GM19467 (cell line): ENCODE data around the gene C10orf71.
A peak's percentile ranks its signal among the peaks of the same experiment; 100 is the strongest.

Experiments used
- ATAC-seq: cut with Tn5 transposase; IDR thresholded peaks from one replicate; pipeline ENCODE4 v1.9.1; 2021; ENCODE audit warnings: mild to moderate bottlenecking, moderate library complexity; ENCODE audit not compliant: unreplicated experiment

The C10orf71 gene

DNA sequence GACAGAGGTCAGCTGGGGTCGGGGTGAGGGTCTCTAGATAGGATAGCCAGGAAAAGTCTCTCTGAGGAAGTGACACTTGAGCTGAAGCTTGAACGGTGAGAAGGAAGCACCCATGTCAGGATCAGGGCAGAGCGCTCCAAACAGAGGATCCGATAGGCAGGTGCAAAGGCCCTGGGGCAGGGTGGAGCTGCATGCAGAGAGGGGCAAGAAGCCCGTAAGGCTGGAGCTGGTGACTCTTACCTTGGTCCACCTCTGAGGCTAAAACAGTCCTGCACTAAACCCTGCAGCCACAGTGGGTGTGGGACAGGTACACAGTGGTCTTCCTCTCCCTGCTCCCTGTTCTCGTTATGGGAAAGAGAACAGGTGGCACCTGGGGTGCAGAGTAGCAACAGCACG lies 5.8 kb upstream of the C10orf71 start:
- no peak for ATAC-seq

GRCh38 chr10:49294731-49295130 lies 4.2 kb upstream of the C10orf71 start:
- no peak for ATAC-seq

GRCh38 chr10:49295297-49295696 lies 3.7 kb upstream of the C10orf71 start:
- ATAC-seq = no peak

GRCh38 chr10:49296382-49296781 lies 2.6 kb upstream of the C10orf71 start:
- no peak for ATAC-seq

DNA sequence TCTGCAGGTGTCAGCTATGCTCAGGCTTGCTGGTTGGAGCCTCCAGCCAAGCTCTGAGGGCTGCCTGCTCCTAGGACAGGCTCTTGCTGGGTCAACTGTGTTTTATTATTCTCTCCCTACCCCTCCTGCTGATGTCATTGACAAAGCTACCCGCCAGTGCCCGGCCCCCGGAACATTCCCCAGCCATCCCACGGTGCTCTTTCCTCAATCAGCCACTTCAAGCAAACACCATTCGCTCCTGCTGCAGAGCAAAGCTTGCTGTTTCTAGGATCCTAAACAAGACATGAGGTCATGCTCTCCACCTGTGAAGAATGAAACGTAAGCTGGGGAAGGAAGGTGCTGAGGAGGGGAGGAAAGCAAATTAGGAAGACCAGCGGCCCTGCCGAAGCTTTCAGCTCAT lies 2.1 kb upstream of the C10orf71 start:
- no peak for ATAC-seq

DNA sequence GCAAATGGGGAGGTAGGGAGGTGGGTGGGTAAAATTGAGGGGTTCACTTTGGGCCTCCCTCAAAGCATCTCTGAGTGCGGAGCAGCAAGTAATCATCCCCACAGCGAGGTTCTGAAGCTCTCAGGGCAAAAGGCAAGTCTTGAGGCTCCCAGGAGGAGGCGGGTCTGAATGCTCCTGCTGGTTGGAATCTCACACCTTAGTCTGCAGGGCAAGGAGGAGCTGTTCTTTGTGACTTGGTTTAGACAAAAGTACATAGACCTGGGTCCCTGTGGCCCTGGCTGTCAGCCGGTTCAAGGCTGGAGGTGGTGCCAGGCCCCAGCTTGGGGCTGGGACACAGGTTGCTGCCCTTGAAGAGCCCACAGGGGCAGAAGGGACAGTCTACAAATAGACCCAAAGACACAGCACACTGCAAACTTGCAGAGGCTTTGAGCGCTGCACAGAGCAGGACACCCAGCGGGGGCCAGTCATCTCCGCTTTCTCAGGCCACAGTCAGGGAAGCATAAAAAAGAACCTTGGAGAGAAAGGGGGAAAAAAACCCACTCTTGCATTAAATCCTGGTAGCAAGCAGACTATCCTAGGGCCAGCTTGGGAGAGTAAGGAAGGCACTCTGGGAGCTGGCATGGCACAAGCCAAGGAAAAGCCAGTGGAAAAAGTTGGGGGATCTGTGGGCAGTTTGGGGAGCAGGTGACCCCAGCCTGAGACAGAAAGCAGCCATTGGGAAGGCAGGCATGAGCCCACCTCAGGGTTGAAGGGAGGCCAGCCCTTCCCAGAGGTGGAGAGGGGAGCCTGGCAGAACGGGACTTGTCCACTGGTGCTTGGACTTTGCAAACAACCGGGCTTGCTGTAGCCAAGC lies 926 bp upstream of the C10orf71 start:
- ATAC-seq = no peak

DNA sequence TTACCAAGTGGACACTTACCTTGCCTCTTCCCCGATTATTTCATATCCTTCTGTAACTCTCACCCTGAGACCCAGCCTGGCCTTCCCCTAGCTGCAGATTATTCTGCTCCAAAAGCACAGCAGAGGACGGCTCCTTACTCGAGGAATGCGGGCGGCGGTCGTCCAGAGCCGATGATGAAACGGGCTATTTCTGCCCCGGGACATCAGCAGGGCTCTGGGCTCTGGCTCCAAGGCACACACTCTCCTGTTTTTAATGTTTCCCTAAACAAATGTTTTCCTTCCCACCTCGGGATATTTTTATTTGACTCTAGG lies 343 bp upstream of the C10orf71 start:
- ATAC-seq = no peak

DNA sequence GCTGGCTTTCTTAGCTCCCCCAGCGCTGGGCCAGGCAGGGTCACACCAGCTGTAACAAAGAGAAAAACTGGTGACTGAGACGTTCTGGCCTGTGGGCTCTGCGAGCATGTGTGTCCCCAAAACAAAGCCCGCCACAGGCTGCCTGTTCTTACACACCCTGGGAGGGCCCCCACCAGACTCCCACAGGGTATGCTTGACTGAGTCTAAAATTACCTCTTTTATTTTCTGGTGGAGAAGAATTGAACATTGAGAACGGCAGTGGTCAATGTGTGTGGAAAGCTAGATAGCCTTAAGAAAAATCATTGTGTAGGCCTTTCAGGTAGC lies 808 bp downstream of the C10orf71 start:
- ATAC-seq = peak; percentile 71

- ATAC-seq = peak; percentile 52
Observed at GRCh38 chr10:49300140-49300974, 1.4 kb downstream of the C10orf71 start.

DNA sequence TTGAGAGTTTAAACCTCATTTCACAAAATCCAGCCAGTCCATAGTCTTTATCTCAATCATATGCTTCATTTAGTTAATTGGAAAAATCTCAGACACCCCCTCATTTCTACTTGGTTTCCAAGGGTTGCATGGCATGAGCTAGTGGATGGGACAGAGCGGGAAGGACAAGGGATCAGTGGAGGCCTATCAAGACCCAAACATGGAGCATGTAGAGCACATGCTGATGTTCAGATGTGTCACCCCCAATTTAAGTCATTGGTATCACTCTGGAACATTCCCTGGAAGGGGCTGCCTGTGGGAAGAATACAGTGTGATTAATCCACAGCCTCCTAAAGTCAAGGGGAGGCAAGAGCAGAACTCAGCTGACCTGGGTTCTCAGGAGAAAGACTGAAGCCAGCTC lies 2.3 kb downstream of the C10orf71 start:
- no peak for ATAC-seq

DNA sequence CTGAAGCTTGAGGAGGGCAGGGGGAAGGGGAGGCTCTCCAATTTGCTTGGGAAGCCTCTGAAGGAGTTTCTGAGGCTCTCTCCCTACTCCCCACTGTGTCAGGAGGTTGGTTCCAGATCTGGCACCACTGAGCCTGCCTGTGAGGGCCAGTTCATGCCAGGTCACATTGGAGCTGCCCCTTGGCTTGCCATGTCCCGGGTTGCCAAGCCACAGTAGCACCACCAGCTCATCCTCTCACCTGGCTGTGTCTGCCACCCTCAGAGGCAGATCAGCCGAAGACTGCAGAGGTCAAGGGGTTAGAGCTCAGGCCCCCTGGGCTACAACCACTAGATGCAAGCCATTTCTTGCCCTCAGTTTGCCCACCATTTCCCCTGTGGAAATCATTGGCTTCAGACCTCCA lies 3.1 kb downstream of the C10orf71 start:
- no peak for ATAC-seq

GRCh38 chr10:49303711-49304110 lies 4.7 kb downstream of the C10orf71 start:
- no peak for ATAC-seq

DNA sequence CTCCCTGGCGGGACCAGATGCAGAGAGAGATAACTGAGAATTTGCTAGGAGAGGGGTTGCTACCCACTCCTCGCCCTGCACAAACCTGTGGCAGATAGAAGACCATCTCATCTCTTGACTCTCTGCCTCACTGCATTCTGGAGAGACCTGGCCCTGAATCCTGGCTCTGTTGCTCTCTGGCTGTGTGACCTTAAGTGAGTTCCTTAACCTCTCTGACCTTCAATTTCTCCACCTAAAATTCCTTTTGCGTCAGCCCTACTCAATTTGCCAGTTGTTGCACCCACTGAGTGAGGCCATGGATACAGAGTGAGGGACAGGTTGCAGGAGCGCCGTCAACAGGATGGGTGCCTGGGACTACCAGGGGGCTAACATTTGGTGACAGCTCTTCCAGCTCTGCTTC lies 5.2 kb downstream of the C10orf71 start:
- ATAC-seq = no peak

DNA sequence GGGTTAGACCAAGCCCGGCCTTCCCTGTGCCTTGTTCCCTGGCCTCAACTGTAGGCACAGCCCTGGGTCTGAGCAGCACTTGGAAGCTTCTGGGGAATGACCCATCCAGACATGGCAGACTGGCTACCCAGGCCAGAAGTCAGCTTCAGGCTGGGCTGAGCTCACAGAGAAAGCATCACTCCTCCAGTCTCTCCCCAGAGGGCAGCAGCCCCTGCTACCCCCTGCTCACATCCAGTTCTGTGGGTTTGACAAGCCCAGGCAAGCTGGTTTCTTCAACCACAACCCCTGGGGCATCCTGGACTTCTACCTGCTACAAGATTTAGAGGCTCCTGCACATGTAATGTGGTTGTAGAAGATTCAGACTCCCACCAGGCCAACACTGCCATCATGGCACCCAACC lies 9.0 kb downstream of the C10orf71 start:
- ATAC-seq = no peak

GRCh38 chr10:49308881-49309280 lies 9.9 kb downstream of the C10orf71 start:
- no peak for ATAC-seq

- ATAC-seq = no peak
Observed at GRCh38 chr10:49309691-49310411, 10.9 kb downstream of the C10orf71 start.

DNA sequence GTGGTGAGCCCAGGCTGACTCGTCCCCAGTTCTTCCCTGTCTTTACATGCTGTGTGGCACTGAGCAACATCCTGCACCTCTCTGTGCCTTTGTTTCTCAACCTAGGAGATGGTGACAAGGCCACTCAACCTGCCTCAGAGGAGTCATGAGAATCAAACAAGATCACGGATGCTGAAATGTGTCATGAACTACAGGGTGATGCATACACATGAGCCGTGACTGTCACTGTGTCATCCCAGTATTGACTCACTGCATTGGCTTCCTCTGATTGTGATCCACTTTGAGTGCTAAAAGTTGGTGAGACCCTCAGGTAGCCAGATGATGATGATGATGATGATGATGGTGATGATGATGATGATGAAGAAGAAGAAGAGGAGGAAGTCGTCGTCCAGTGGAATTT lies 11.5 kb downstream of the C10orf71 start:
- no peak for ATAC-seq

DNA sequence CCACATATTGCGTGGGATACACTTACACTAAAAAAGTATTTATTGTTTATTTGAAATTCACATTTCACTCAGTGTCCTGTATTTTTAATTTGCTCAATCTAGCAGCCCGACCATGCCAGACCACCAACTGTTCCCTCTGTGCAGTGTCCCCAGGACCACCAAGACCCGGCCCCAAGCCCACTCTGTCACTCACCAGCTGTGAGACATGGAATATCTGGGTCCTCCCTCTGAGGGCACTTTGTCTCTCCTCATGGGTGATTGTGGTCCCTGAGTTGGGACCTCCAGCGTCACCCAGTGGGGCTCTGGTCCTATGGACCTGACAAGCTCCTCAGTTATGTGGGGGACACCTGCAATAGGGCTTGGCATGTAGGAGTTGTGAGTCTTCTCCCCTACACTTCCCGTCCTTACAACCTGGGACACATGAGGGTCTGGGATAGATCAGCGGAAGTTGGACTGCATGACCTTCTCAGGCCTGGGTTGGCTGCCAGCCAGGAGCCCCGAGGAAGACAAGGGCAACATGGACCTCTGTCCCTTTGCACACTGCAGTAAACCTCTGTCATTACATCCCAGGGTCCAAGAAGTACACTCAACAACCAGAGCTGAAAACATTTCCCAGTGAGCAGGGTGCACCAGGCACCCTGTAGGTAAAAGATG lies 12.1 kb downstream of the C10orf71 start:
- no peak for ATAC-seq

DNA sequence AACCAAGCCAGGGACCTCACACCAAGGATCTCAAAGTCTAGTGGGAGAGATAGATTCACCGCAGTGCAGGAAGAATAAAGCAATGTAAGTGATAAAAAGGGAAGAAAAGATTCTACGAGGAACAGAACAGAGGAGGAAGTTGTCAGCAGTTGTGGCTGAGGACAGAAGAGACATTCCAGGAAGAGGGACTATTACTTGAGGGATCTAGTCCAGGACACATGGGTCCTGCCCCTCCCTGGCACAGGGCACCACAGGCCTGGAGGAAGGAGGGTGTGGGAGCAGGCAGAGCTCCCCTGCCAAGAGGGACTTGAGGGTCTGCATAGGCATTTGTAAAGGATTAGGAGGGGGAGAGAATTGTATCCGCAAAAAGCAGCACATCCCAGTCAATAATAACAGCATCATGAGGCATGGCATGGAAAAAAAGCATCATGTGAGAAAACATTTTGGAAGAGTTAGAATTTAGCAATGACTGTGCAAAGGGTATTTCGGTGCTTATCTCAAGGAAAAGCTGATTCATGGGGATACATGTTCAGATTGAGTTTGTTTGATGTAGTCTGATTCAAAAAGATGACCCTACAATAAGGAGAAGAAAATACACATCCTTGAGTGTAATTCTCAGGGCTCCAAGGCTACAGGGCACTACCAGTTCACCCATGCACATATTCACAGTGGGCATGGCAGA lies 12.7 kb downstream of the C10orf71 start:
- ATAC-seq = no peak

GRCh38 chr10:49312246-49312869 lies 13.4 kb downstream of the C10orf71 start:
- no peak for ATAC-seq
